DOHH2 (cell line): ENCODE results near the gene RNF144A.

Source experiments
- H3F3A ChIP-seq: fragments of 200-600 bp; sonication (generic), shearing (Covaris generic); 2 replicates; pipeline ENCODE4 v1.6.0; 2016; ENCODE audit warnings: antibody characterized with exemption, mild to moderate bottlenecking; ENCODE audit not compliant: control insufficient read depth, insufficient read depth
- H3K27ac ChIP-seq: fragments of 200-600 bp; sonication (generic); 2 replicates; pipeline ENCODE4 v1.5.1; 2014; ENCODE audit warnings: low read depth, mild to moderate bottlenecking, low read length, moderate library complexity
- H3K27me3 ChIP-seq: fragments of 200-600 bp; sonication (generic); 2 replicates; pipeline ENCODE4 v1.6.1; 2014; ENCODE audit warnings: mild to moderate bottlenecking, low read length, mixed read lengths; ENCODE audit not compliant: control insufficient read depth
- H3K36me3 ChIP-seq: fragments of 200-600 bp; sonication (generic); 2 replicates; pipeline ENCODE4 v1.6.1; 2014; ENCODE audit warnings: mild to moderate bottlenecking, low read length, moderate library complexity, mixed read lengths; ENCODE audit not compliant: control insufficient read depth
- H3K4me1 ChIP-seq: fragments of 200-600 bp; sonication (generic); 2 replicates; pipeline ENCODE4 v1.6.1; 2014; ENCODE audit warnings: mild to moderate bottlenecking, low read length, mixed read lengths; ENCODE audit not compliant: control insufficient read depth
- H3K4me2 ChIP-seq: fragments of 200-600 bp; sonication (generic); 2 replicates; pipeline ENCODE4 v1.6.0; 2014; ENCODE audit warnings: mild to moderate bottlenecking, low read length, moderate library complexity
- H3K4me3 ChIP-seq: fragments of 200-600 bp; sonication (generic); 2 replicates; pipeline ENCODE4 v1.5.1; 2014; ENCODE audit warnings: mild to moderate bottlenecking, low read length, mixed read lengths
- H3K79me2 ChIP-seq: fragments of 200-600 bp; sonication (generic); 2 replicates; pipeline ENCODE4 v1.6.1; 2014; ENCODE audit warnings: mild to moderate bottlenecking, low read length, mixed read lengths; ENCODE audit not compliant: control insufficient read depth
- H3K9me2 ChIP-seq: fragments of 200-600 bp; sonication (generic); replicated peaks from 2 replicates; pipeline ENCODE4 v1.6.1; 2014; ENCODE audit warnings: mild to moderate bottlenecking, low read length, mixed read lengths; ENCODE audit not compliant: control insufficient read depth
- H3K9me3 ChIP-seq: fragments of 200-600 bp; sonication (generic); 2 replicates; pipeline ENCODE4 v1.6.1; 2014; ENCODE audit warnings: antibody characterized with exemption, low read length, mixed read lengths; ENCODE audit not compliant: control insufficient read depth, insufficient read depth
- H4K20me1 ChIP-seq: fragments of 200-600 bp; sonication (generic); 2 replicates; pipeline ENCODE4 v1.6.0; 2014; ENCODE audit warnings: low read depth, mild to moderate bottlenecking, antibody characterized with exemption, low read length, moderate library complexity; ENCODE audit not compliant: control insufficient read depth, insufficient read depth
- CTCF ChIP-seq: fragments of 200-600 bp; sonication (generic); IDR thresholded peaks from one replicate; pipeline ENCODE4 v1.5.1; 2014; ENCODE audit warnings: antibody characterized with exemption, mild to moderate bottlenecking, low read depth, low read length; ENCODE audit not compliant: poor library complexity, severe bottlenecking
- EZH2phosphoT487 ChIP-seq: fragments of 200-600 bp; sonication (generic); IDR thresholded peaks from 2 replicates; pipeline ENCODE4 v1.6.1; 2017; ENCODE audit warnings: borderline replicate concordance, mild to moderate bottlenecking, antibody characterized with exemption, low read length, moderate library complexity, mixed read lengths

The RNF144A gene

DNA sequence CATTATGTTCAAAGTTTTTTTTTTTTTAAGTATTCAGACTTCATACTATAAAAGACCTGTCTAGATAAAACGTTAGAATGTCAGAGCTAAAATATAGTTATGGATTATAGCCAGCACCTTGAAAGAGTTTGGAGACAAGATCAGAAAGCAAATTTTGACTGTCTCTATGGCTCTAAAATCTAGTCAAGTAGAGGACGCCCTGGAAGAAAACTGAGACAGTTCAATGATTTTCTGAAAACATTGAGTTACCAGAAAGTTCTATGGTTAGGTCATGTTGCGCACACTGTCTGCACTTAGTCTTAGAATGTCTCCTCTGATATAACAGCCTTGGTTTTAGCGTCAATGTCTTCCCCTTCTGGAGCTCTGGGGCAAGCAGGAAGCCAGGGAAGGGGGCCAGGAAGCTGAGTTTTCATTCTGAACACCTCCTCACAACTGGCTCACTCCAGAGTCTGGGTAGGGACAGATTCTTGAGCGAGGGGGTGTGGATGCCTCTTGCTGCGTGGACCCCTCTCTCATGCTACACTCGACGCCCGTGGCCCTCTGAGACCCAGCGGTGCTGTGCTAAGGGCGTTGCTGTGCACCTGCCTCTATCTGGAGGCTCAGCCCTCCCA lies 99.5 kb downstream of the RNF144A start:
- H4K20me1 ChIP-seq: no peaks in the 10 kb centered on the region
- TF ChIP-seq CTCF: no peak
- no peak for TF ChIP-seq EZH2phosphoT487
- no peak overlapping the region for H3K4me3 ChIP-seq
- no peak overlapping the region for H3K27ac ChIP-seq
- H3K36me3 ChIP-seq: no peaks in the 10 kb centered on the region
- no peaks in the 10 kb centered on the region for H3K9me2 ChIP-seq
- no peaks in the 10 kb centered on the region for H3K9me3 ChIP-seq
- H3K4me2 ChIP-seq: no peak overlapping the region
- no peaks in the 10 kb centered on the region for H3K4me1 ChIP-seq
- H3F3A ChIP-seq: no peaks in the 10 kb centered on the region
- peaks cover 8% of the 10 kb centered on the region; the same call in 1 of the 2 replicates for H3K27me3 ChIP-seq
- H3K79me2 ChIP-seq: no peaks in the 10 kb centered on the region

GRCh38 chr2:7017671-7018281 lies 100.6 kb downstream of the RNF144A start:
- no peak overlapping the region for H3K4me3 ChIP-seq
- H3K9me2 ChIP-seq: no peaks in the 10 kb centered on the region
- no peaks in the 10 kb centered on the region for H3K9me3 ChIP-seq
- no peaks in the 10 kb centered on the region for H3F3A ChIP-seq
- H3K27me3 ChIP-seq: peaks cover 8% of the 10 kb centered on the region; the same call in 1 of the 2 replicates
- no peak overlapping the region for H3K27ac ChIP-seq
- H4K20me1 ChIP-seq: no peaks in the 10 kb centered on the region
- no peak overlapping the region for H3K4me2 ChIP-seq
- H3K36me3 ChIP-seq: no peaks in the 10 kb centered on the region
- no peaks in the 10 kb centered on the region for H3K79me2 ChIP-seq
- TF ChIP-seq EZH2phosphoT487: no peak
- TF ChIP-seq CTCF: no peak
- H3K4me1 ChIP-seq: no peaks in the 10 kb centered on the region

GRCh38 chr2:7018282-7018701 lies 101.1 kb downstream of the RNF144A start:
- no peaks in the 10 kb centered on the region for H4K20me1 ChIP-seq
- no peak for TF ChIP-seq CTCF
- TF ChIP-seq EZH2phosphoT487: no peak
- H3K4me2 ChIP-seq: no peak overlapping the region
- no peak overlapping the region for H3K4me3 ChIP-seq
- H3K9me3 ChIP-seq: no peaks in the 10 kb centered on the region
- no peaks in the 10 kb centered on the region for H3K79me2 ChIP-seq
- no peaks in the 10 kb centered on the region for H3K36me3 ChIP-seq
- no peak overlapping the region for H3K27ac ChIP-seq
- no peaks in the 10 kb centered on the region for H3F3A ChIP-seq
- no peaks in the 10 kb centered on the region for H3K4me1 ChIP-seq
- no peaks in the 10 kb centered on the region for H3K9me2 ChIP-seq
- H3K27me3 ChIP-seq: peaks cover 8% of the 10 kb centered on the region; the same call in 1 of the 2 replicates
